HepG2 (cell line): ENCODE results near the gene BRSK2.

Source experiments
- CTCF ChIP-seq: sonication (generic); formaldehyde crosslinking; IDR thresholded peaks from 2 replicates; pipeline ENCODE4 v1.5.0; 2020; ENCODE audit warnings: mild to moderate bottlenecking, missing genetic modification reagents, moderate library complexity
- MYC ChIP-seq: sonication (generic); formaldehyde crosslinking; IDR thresholded peaks from 2 replicates; pipeline ENCODE4 v1.9.0; 2021; ENCODE audit warnings: missing genetic modification reagents, borderline replicate concordance
- ZNF232 ChIP-seq: sonication (generic); formaldehyde crosslinking; IDR thresholded peaks from 2 replicates; pipeline ENCODE4 v1.4.0; 2020; ENCODE audit warnings: missing genetic modification reagents, borderline replicate concordance
- TF ChIP-seq, protein P1 (sequence below): sonication (generic); formaldehyde crosslinking; IDR thresholded peaks from 2 replicates; pipeline ENCODE4 v1.4.0; 2020; ENCODE audit warnings: mild to moderate bottlenecking, missing genetic modification reagents

DNA sequence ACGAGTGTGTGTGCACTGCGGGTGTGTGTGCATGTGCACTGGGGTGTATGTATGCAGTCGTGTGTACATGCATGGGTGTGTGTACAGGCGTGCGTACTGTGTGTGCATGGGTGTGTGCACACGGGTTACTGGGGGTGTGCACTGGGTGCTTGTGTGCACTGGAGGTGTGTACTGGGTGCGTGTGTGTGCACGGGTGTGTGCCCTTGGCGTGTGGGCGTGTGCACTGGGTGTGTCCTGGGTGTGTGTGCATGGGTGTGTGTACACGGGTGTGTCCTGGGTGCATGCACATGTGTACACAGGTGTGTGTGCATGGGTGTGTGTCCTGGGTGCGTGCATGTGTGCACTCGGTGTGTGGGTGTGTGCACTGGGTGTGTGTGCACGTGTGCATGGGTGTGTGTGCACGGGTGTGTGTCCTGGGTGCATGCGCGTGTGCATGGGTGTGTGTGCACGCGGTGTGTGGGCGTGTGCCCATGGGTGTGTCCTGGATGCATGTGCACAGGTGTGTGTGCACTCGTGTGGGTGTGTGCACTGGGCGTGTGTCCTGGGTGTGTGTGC, 39.1 kb downstream of the BRSK2 start:
- no peak for TF ChIP-seq MYC (CRISPR knock-in tag)
- TF ChIP-seq ZNF232, result no peak
- TF ChIP-seq CTCF, result no peak
- TF ChIP-seq, protein P1, sequence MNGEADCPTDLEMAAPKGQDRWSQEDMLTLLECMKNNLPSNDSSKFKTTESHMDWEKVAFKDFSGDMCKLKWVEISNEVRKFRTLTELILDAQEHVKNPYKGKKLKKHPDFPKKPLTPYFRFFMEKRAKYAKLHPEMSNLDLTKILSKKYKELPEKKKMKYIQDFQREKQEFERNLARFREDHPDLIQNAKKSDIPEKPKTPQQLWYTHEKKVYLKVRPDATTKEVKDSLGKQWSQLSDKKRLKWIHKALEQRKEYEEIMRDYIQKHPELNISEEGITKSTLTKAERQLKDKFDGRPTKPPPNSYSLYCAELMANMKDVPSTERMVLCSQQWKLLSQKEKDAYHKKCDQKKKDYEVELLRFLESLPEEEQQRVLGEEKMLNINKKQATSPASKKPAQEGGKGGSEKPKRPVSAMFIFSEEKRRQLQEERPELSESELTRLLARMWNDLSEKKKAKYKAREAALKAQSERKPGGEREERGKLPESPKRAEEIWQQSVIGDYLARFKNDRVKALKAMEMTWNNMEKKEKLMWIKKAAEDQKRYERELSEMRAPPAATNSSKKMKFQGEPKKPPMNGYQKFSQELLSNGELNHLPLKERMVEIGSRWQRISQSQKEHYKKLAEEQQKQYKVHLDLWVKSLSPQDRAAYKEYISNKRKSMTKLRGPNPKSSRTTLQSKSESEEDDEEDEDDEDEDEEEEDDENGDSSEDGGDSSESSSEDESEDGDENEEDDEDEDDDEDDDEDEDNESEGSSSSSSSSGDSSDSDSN (CRISPR knock-in tag), result no peak
